K562 (cell line): ENCODE results near the gene FUT6. TPM values are rescaled to one million over a fixed set of nuclear protein-coding genes. Genes with fewer than 3 reads are reported as not detected.

Experiments
- CBX2 ChIP-seq: fragments of 200-600 bp; sonication (generic); IDR thresholded peaks from one replicate; pipeline ENCODE4 v1.6.1; 2012; ENCODE audit warnings: mild to moderate bottlenecking, low read length, inconsistent platforms; ENCODE audit not compliant: insufficient read depth, poor library complexity, severe bottlenecking
- CGGBP1 ChIP-seq: fragments of 250-450 bp; sonication (Bioruptor Pico); IDR thresholded peaks from 2 replicates; pipeline ENCODE4 v1.9.0; 2021; ENCODE audit warnings: mild to moderate bottlenecking
- GATAD2B ChIP-seq: fragments of 450-650 bp; IDR thresholded peaks from 2 replicates; pipeline ENCODE4 v1.6.1; 2017; ENCODE audit warnings: mild to moderate bottlenecking, borderline replicate concordance
- GTF2E2 ChIP-seq: fragments of 200-800 bp; sonication (Bioruptor generic); IDR thresholded peaks from 2 replicates; pipeline ENCODE4 v1.6.1; 2016; ENCODE audit warnings: missing genetic modification characterization, missing compliant biosample characterization
- HMBOX1 ChIP-seq: sonication (generic); IDR thresholded peaks from 2 replicates; pipeline ENCODE4 v1.6.1; 2016
- IRF2 ChIP-seq: sonication (generic); formaldehyde crosslinking; IDR thresholded peaks from 2 replicates; pipeline ENCODE4 v1.8.1; 2022; ENCODE audit warnings: mild to moderate bottlenecking, missing genetic modification reagents
- MLLT1 ChIP-seq, 2 experiments: fragments of 450-650 bp; IDR thresholded peaks; 2 replicates each; pipeline ENCODE4 v1.6.1; 2016
- OTX1 ChIP-seq: fragments of 450-650 bp; formaldehyde crosslinking; IDR thresholded peaks from 2 replicates; pipeline ENCODE4 v1.4.0; 2022; ENCODE audit warnings: mild to moderate bottlenecking
- PHF20 ChIP-seq: fragments of 450-650 bp; IDR thresholded peaks from 2 replicates; pipeline ENCODE4 v1.6.1; 2018; ENCODE audit not compliant: partially characterized antibody
- POLR3A ChIP-seq: IDR thresholded peaks from 2 replicates; pipeline ENCODE4 v1.6.1; 2011; ENCODE audit warnings: borderline replicate concordance, mild to moderate bottlenecking, moderate library complexity; ENCODE audit not compliant: insufficient read length, insufficient read depth; ENCODE audit errors: extremely low read depth
- SLC30A9 ChIP-seq: fragments of 250-450 bp; sonication (Bioruptor Pico); IDR thresholded peaks from 2 replicates; pipeline ENCODE4 v1.8.0; 2022; ENCODE audit warnings: mild to moderate bottlenecking, moderate library complexity
- SMAD3 ChIP-seq: fragments of 450-650 bp; formaldehyde crosslinking; conservative IDR thresholded peaks from 2 replicates; pipeline ENCODE4 v1.4.0; 2020; ENCODE audit warnings: mild to moderate bottlenecking
- SMARCA4 ChIP-seq: fragments of 450-650 bp; IDR thresholded peaks from 2 replicates; pipeline ENCODE4 v1.6.1; 2016
- TAL1 ChIP-seq: fragments of 450-650 bp; IDR thresholded peaks from 2 replicates; pipeline ENCODE4 v1.6.1; 2016; ENCODE audit warnings: mild to moderate bottlenecking
- TFAM ChIP-seq: fragments of 250-450 bp; sonication (Bioruptor Pico); conservative IDR thresholded peaks from 2 replicates; pipeline ENCODE4 v1.5.0; 2021; ENCODE audit warnings: mild to moderate bottlenecking, moderate library complexity
- USF1 ChIP-seq: sonication (generic); formaldehyde crosslinking; IDR thresholded peaks from 2 replicates; pipeline ENCODE4 v1.9.0; 2022; ENCODE audit warnings: mild to moderate bottlenecking, missing genetic modification reagents
- ZBTB7A ChIP-seq: IDR thresholded peaks from 2 replicates; pipeline ENCODE4 v1.6.1; 2011; ENCODE audit warnings: low read depth, mild to moderate bottlenecking, low read length, moderate library complexity, borderline replicate concordance; ENCODE audit not compliant: control insufficient read depth
- ZBTB8A ChIP-seq: fragments of 450-650 bp; IDR thresholded peaks from 2 replicates; pipeline ENCODE4 v1.6.1; 2018; ENCODE audit warnings: mild to moderate bottlenecking, moderate library complexity; ENCODE audit not compliant: partially characterized antibody
- ZMIZ1 ChIP-seq, 2 experiments: fragments of 150-350 bp in 1 of 2; IDR thresholded peaks; 2 replicates each; pipeline ENCODE4 v1.6.1; 2012 to 2016; ENCODE audit warnings: low read depth in 2 of 2, low read length in 2 of 2, mild to moderate bottlenecking in 1 of 2, moderate library complexity in 1 of 2
- ZNF140 ChIP-seq: fragments of 250-450 bp; sonication (Bioruptor Pico); IDR thresholded peaks from 2 replicates; pipeline ENCODE4 v1.8.0; 2021; ENCODE audit warnings: moderate library complexity, mild to moderate bottlenecking, inconsistent platforms
- ZNF165 ChIP-seq: fragments of 250-450 bp; sonication (Bioruptor Pico); IDR thresholded peaks from 2 replicates; pipeline ENCODE4 v1.4.0; 2020; ENCODE audit warnings: borderline replicate concordance
- ZNF57 ChIP-seq: fragments of 450-650 bp; formaldehyde crosslinking; IDR thresholded peaks from 2 replicates; pipeline ENCODE4 v1.4.0; 2020; ENCODE audit warnings: mild to moderate bottlenecking, moderate library complexity
- ZNF644 ChIP-seq: fragments of 200-800 bp; sonication (Bioruptor generic); IDR thresholded peaks from 2 replicates; pipeline ENCODE4 v1.6.1; 2016; ENCODE audit warnings: low read depth, missing genetic modification characterization, missing compliant biosample characterization
- polyA plus RNA-seq, 8 experiments: library from polyadenylated mRNA; depleted of rRNA in 4 of 8; stranded (reverse) in 5 of 8; unstranded in 3 of 8; fragments of >200 nt; fragmentation: Nextera tagmentation in 2 of 8; fragmentation: Illumina TruSeq in 1 of 8; extraction: Ambion mirVana in 2 of 8; extraction: Trizol in 1 of 8; gene quantifications; 2 replicates each; pipeline versions ENCODE4 v1.2.1 to v1.2.3, GENCODE V29; 2011 to 2014; ENCODE audit warnings: inconsistent platforms in 1 of 8, missing spikeins in 1 of 8
- total RNA-seq, 7 experiments: library from RNA; depleted of rRNA in 6 of 7; stranded (reverse); fragments of >200 nt in 6 of 7; fragmentation: Illumina TruSeq in 2 of 7; extraction: Trizol in 2 of 7; gene quantifications; 2 replicates each; pipeline versions ENCODE4 v1.2.1 to v1.2.3, GENCODE V29; 2011 to 2021; ENCODE audit warnings: low replicate concordance in 1 of 7

Gene FUT6
- total and polyA plus RNA-seq, 9 of the 15 experiments (the other 6 are each of a cell fraction or from before 2014, with no cell fraction given): 0.04 TPM; not detected in 8

- no peak for TF ChIP-seq ZMIZ1 (IDR thresholded peaks at IDR 0.05; ENCODE audit: low read depth in 2 of 2, low read length in 2 of 2)
- TF ChIP-seq ZNF165 (CRISPR knock-in tag): no peak
- no peak for TF ChIP-seq MLLT1 (IDR thresholded peaks at IDR 0.05)
- no peak for TF ChIP-seq OTX1
- TF ChIP-seq TAL1: no peak
- no peak for TF ChIP-seq SLC30A9 (CRISPR knock-in tag)
- TF ChIP-seq ZNF57 (CRISPR knock-in tag): no peak
- TF ChIP-seq USF1 (CRISPR knock-in tag): no peak
- no peak for TF ChIP-seq IRF2
- TF ChIP-seq POLR3A: no peak
- TF ChIP-seq SMAD3 (CRISPR knock-in tag): no peak
- 0 out of 2 replicates have a peak, but pooled peaks have one; percentile 21 for TF ChIP-seq SMARCA4
- no peak for TF ChIP-seq ZBTB8A
- TF ChIP-seq GATAD2B: no peak
- TF ChIP-seq CBX2: no peak
- TF ChIP-seq ZNF140 (CRISPR knock-in tag): no peak
- no peak for TF ChIP-seq ZNF644 (tag)
- TF ChIP-seq TFAM (CRISPR knock-in tag): no peak
- TF ChIP-seq HMBOX1: no peak
- peak; percentile 96 for TF ChIP-seq ZBTB7A
- peak; percentile 71; the same call in 1 of the 2 replicates for TF ChIP-seq CGGBP1 (CRISPR knock-in tag)
- peak; percentile 16 for TF ChIP-seq PHF20
- no peak for TF ChIP-seq GTF2E2 (tag)
Observed at GRCh38 chr19:5805462-5806132, 33.9 kb downstream of the FUT6 start (continued).
